ENCODE results near the gene SLC11A2. TPM values are rescaled to one million over a fixed set of nuclear protein-coding genes. Genes with fewer than 3 reads are reported as not detected.
"Not testable (repeated sequence)": the region's sequence is repeated elsewhere in the genome, so short reads cannot be mapped to it uniquely, and the experiment has no call there.

The SLC11A2 gene
- total and polyA plus RNA-seq, 2 of the 13 experiments (the other 11 are each of a cell fraction or from before 2014, with no cell fraction given), result 71.7 to 77.0 TPM

DNA sequence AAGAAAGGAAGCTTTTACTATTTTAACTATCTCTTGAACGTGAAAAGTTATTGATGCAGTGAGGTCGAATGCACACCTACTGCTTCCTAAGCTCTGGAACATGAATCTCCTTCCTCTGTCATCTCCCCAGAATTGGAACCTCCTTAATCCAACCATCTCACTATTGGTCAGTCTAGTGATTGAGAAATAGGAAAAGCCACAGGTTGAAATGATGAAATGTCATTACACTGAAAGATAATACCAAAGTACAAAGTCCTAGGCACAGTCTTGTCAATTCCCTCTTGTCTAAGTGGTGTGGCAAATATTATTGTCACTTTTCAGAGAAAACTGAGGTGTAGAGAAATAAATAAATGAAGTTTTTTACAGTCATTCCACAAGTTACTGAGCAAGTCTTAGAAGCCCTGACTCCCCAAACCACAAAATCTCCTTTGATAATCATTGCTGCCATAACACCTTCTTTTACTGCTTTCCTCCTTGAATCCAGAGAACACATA lies 93.3 kb downstream of the SLC11A2 start (continued):
- TF ChIP-seq, protein P1, sequence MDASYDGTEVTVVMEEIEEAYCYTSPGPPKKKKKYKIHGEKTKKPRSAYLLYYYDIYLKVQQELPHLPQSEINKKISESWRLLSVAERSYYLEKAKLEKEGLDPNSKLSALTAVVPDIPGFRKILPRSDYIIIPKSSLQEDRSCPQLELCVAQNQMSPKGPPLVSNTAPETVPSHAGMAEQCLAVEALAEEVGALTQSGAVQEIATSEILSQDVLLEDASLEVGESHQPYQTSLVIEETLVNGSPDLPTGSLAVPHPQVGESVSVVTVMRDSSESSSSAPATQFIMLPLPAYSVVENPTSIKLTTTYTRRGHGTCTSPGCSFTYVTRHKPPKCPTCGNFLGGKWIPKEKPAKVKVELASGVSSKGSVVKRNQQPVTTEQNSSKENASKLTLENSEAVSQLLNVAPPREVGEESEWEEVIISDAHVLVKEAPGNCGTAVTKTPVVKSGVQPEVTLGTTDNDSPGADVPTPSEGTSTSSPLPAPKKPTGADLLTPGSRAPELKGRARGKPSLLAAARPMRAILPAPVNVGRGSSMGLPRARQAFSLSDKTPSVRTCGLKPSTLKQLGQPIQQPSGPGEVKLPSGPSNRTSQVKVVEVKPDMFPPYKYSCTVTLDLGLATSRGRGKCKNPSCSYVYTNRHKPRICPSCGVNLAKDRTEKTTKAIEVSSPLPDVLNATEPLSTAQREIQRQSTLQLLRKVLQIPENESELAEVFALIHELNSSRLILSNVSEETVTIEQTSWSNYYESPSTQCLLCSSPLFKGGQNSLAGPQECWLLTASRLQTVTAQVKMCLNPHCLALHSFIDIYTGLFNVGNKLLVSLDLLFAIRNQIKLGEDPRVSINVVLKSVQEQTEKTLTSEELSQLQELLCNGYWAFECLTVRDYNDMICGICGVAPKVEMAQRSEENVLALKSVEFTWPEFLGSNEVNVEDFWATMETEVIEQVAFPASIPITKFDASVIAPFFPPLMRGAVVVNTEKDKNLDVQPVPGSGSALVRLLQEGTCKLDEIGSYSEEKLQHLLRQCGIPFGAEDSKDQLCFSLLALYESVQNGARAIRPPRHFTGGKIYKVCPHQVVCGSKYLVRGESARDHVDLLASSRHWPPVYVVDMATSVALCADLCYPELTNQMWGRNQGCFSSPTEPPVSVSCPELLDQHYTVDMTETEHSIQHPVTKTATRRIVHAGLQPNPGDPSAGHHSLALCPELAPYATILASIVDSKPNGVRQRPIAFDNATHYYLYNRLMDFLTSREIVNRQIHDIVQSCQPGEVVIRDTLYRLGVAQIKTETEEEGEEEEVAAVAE (CRISPR knock-in tag; IDR thresholded peaks at IDR 0.05; ENCODE audit: borderline replicate concordance), result no peak
- peak; percentile 55; the same call in 1 of the 2 replicates for TF ChIP-seq NFIC (IDR thresholded peaks at IDR 0.05; ENCODE audit: low read length)
- TF ChIP-seq RCOR2 (CRISPR knock-in tag; IDR thresholded peaks at IDR 0.05), result peak; percentile 62; the same call in 1 of the 2 replicates
- TF ChIP-seq REXO4 (CRISPR knock-in tag; IDR thresholded peaks at IDR 0.05; ENCODE audit: borderline replicate concordance), result no peak
- TF ChIP-seq ZNF251 (CRISPR knock-in tag; IDR thresholded peaks at IDR 0.05), result no peak
- TF ChIP-seq, protein P2, sequence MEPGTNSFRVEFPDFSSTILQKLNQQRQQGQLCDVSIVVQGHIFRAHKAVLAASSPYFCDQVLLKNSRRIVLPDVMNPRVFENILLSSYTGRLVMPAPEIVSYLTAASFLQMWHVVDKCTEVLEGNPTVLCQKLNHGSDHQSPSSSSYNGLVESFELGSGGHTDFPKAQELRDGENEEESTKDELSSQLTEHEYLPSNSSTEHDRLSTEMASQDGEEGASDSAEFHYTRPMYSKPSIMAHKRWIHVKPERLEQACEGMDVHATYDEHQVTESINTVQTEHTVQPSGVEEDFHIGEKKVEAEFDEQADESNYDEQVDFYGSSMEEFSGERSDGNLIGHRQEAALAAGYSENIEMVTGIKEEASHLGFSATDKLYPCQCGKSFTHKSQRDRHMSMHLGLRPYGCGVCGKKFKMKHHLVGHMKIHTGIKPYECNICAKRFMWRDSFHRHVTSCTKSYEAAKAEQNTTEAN (CRISPR knock-in tag; conservative IDR thresholded peaks at IDR 0.05), result no peak
- TF ChIP-seq ZKSCAN5 (CRISPR knock-in tag; IDR thresholded peaks at IDR 0.05), result 0 out of 2 replicates have a peak, but pooled peaks have one; percentile 32
- TF ChIP-seq, protein P3, sequence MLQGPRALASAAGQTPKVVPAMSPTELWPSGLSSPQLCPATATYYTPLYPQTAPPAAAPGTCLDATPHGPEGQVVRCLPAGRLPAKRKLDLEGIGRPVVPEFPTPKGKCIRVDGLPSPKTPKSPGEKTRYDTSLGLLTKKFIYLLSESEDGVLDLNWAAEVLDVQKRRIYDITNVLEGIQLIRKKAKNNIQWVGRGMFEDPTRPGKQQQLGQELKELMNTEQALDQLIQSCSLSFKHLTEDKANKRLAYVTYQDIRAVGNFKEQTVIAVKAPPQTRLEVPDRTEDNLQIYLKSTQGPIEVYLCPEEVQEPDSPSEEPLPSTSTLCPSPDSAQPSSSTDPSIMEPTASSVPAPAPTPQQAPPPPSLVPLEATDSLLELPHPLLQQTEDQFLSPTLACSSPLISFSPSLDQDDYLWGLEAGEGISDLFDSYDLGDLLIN (CRISPR knock-in tag; IDR thresholded peaks at IDR 0.05; ENCODE audit: borderline replicate concordance), result no peak
- TF ChIP-seq EHMT2 (IDR thresholded peaks at IDR 0.05; ENCODE audit: borderline replicate concordance, low read depth, low read length), result no peak; the same call in 1 of the 2 replicates
- peak; percentile 61; the same call in 1 of the 2 replicates for TF ChIP-seq NFYC (CRISPR knock-in tag; IDR thresholded peaks at IDR 0.05)
- TF ChIP-seq KLF11 (CRISPR knock-in tag; IDR thresholded peaks at IDR 0.05), result no peak
- TF ChIP-seq RBM39 (IDR thresholded peaks at IDR 0.05; ENCODE audit: low read depth, low read length, poor library complexity, severe bottlenecking), result no peak

DNA sequence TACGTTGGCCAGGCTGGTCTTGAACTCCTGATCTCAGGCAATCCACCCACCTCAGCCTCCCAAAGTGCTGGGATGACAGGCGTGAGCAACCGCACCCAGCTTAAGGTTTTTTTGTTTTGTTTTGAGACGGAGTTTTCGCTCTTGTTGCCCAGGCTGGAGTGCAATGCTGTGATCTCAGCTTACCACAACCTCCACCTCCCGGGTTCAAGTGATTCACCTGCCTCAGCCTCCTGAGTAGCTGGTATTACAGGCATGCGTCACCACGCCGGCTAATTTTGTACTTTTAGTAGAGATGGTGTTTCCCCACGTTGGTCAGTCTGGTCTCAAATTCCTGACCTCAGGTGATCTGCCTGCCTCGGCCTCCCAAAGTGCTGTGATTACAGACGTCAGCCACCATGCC lies 95.7 kb downstream of the SLC11A2 start:
- H3K4me2 ChIP-seq (ENCODE audit: low read depth, low read length); DNase-seq (ENCODE audit: low spot score); H3K27me3 ChIP-seq (ENCODE audit: control insufficient read depth in 1 of 2, insufficient read depth in 2 of 2, low read length in 2 of 2); H3K9ac ChIP-seq (ENCODE audit: insufficient read depth, low read depth, low read length); H4K20me1 ChIP-seq (ENCODE audit: insufficient read depth, low read length); H3K27ac ChIP-seq (ENCODE audit: extremely low read length, insufficient read depth, low read length); ATAC-seq; CTCF ChIA-PET (ENCODE audit: low intra/inter-chr PET ratio, low total read pairs); in situ Hi-C loops (cut with HindIII; ENCODE audit: extremely low pct_ligation_motif_present, low pct_unique_long_range_greater_than_20kb); FAIRE-seq; BruUV-seq (replicated peaks); H3K9me3 ChIP-seq (ENCODE audit: low read length); H3K36me3 ChIP-seq (replicated peaks in 1 of 2; ENCODE audit: control insufficient read depth in 1 of 2, insufficient read depth in 2 of 2, low read length in 2 of 2); H2AFZ ChIP-seq (ENCODE audit: low read length); H3K4me3 ChIP-seq (replicated peaks in 1 of 3; ENCODE audit: insufficient read depth in 1 of 3, low read depth in 2 of 3, low read length in 3 of 3): not testable (repeated sequence)
- 95% methylated on average over 12 of the region's 12 CpGs for WGBS (ENCODE audit: low lambda C conversion rate)
- H3K79me2 ChIP-seq (ENCODE audit: insufficient read depth, low read length), result peaks cover 53% of the 10 kb centered on the region
- POLR2A ChIA-PET, result interaction anchor here (1.1 to 3.2 kb wide), 3 partner anchors 50 to 152 kb away, joined by 3 to 11 read pairs (median 3); partner anchors contain the start of gene SLC11A2
- peaks cover 85% of the 10 kb centered on the region for H3K4me1 ChIP-seq (ENCODE audit: insufficient read depth, low read length)
- intact Hi-C loops (cut with micrococcal nuclease; ENCODE audit: unreplicated experiment), result loop anchor here (5.0 kb wide), 1 partner anchor 1973 kb away; the partner anchor contains the start of gene ARF3

Data from HepG2 (cell line).